Fibroblast of mammary gland (primary cell): Measurements from ENCODE around the gene ATP11A.
A peak's percentile ranks its signal among the peaks of the same experiment; 100 is the strongest.

Source experiments
- DNase-seq: peaks from one replicate; pipeline ENCODE4 v3.0.0-alpha.2; 2010; ENCODE audit warnings: low read depth
- H3K4me3 ChIP-seq: 2 replicates; pipeline ENCODE4 v1.5.1; 2011; ENCODE audit warnings: low read depth, mild to moderate bottlenecking, low read length, moderate library complexity; ENCODE audit not compliant: control insufficient read depth
- TF ChIP-seq, protein P1 (sequence below): conservative IDR thresholded peaks from 2 replicates; pipeline ENCODE4 v1.5.1; 2011; ENCODE audit warnings: low read depth, low read length, inconsistent platforms; ENCODE audit not compliant: control insufficient read depth, insufficient read depth

ATP11A gene

DNA sequence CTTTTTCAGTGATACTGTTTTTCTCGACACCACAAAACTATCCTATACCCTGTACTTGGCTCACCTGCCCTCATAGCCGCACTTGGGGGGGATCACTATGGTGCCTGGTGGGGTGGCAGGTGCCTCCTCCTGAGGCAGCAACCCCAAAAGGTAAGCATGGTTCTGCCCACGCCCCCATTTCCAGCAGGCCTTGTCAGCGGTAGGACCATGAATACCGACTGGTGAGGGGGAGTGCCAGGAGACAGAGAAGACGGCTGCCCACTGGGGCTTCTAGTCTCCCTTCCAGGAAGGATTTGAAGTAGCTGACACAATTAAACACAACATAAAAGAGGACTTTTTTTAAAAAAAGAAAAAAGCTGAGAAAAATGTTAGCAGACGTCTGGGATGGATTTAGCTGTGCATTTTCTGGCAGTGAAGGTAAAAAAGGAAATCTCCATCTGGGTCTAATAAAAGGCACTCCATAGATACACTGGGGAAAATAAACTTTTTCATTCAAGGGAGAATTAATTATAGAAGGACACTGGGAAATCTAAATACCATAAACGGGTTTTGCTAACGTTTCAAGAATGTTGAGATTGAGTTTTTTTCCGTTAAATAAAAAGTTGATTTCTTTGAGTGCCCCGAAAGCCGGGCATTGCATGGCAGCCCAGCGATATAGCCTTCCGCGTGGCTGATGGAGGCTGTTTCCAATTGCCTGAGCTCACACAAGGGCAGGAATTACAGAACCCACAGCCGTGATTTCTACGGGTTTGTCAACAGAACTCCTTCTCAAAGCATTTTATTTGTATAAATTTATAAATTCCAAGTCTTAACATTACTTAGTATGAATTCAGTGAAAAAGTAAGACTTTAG, 45.1 kb downstream of the ATP11A start:
- no peak overlapping the region for H3K4me3 ChIP-seq
- TF ChIP-seq, protein P1, sequence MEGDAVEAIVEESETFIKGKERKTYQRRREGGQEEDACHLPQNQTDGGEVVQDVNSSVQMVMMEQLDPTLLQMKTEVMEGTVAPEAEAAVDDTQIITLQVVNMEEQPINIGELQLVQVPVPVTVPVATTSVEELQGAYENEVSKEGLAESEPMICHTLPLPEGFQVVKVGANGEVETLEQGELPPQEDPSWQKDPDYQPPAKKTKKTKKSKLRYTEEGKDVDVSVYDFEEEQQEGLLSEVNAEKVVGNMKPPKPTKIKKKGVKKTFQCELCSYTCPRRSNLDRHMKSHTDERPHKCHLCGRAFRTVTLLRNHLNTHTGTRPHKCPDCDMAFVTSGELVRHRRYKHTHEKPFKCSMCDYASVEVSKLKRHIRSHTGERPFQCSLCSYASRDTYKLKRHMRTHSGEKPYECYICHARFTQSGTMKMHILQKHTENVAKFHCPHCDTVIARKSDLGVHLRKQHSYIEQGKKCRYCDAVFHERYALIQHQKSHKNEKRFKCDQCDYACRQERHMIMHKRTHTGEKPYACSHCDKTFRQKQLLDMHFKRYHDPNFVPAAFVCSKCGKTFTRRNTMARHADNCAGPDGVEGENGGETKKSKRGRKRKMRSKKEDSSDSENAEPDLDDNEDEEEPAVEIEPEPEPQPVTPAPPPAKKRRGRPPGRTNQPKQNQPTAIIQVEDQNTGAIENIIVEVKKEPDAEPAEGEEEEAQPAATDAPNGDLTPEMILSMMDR, result no peak
- no peak for DNase-seq

DNA sequence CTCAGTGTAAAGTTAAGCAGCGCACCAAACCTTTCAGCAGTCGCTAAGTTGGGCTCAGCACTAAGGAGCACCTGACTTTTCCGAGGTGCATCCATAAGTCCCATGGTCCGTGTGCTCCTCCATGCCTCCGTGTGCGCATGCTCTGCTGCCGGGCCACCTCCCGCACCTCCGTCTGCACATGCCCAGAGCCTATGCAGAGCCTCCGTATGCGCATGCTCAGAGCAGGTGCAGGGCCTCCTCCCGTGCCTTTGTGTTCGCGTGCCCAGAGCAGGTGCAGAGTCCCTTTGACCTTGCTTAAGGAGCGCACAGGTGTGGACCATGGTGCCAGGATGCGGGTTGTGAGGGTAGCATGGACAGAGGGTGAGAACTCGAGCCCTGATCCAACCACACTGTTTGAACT, 46.0 kb downstream of the ATP11A start:
- H3K4me3 ChIP-seq, result no peak overlapping the region
- TF ChIP-seq, protein P1, result no peak

DNA sequence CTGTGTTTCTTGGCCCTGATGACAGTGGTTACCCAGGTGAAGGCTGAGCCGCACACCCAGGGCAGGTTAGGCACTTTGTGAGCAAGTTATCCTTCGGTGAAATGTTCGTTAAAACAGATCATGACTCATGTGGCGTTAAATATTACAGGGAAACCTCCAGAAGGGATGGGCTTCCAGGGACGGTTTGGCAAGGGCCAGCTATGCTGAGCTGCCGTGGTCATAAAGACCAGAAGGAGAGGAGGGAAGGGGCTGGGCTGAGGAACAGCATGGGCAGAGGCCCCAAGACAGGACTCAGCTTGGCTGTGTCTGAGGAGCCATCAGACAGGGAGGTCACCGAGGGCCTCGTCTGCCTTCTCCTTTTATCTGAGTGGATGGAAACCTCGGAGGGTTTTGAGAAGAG, 47.5 kb downstream of the ATP11A start:
- TF ChIP-seq, protein P1, result no peak
- no peak overlapping the region for H3K4me3 ChIP-seq
- DNase-seq, result no peak

More for the DNA sequence above, 46.0 kb downstream of the ATP11A start:
- DNase-seq, result no peak

DNA sequence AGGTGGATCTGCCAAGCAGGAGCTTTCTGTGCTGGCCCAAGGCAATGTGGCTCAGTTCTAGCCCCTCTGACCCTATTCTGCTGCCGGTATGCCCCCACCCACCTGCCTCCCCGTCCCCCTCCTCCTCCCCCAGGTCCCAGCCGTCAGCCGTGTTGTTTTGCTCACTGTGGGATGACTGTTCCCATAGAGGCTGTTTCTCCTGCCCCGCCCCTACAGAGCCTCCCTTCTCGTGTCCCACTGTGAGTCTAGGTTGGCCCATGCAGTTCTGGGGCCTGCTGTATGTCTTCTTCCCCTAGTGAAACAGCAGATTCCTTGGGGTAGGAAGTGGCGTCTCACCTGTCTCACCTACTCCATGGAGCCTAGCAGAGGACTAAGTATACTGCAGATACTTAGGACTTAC, 48.8 kb downstream of the ATP11A start:
- TF ChIP-seq, protein P1, result no peak
- no peak for DNase-seq
- H3K4me3 ChIP-seq, result no peak overlapping the region

DNA sequence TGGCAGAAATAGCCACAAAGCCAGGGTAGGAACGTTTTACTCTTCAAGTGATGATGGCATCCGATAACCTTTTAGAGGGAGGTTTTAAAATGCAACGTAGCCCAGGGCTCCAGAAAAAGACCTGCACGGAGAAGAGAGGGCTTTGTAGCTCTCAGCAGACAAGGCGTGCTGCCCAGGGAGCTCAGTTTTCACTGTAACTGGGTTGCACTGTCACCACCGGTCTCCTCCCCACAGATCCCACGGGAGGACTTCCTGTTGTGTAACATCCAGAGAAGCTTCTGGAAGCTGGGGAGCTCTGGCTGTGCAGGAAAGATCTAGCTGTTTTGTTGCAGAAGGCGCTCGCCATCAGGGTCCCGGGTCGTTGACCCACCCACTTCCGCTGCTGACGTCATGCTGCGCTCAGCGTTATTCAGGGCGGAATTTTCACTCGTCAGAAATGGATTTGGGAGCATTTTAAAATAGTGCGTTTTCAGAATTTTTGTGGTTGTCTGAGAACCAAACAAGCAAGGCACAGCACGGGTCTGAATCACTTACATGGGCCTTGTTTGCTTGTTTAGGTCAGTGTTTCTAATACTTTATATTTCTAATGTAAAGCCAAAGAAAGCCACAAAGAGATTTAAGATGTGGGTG, 50.8 kb downstream of the ATP11A start:
- TF ChIP-seq, protein P1, result no peak
- DNase-seq, result peak; percentile 80
- H3K4me3 ChIP-seq, result peak overlapping the region; percentile 17

DNA sequence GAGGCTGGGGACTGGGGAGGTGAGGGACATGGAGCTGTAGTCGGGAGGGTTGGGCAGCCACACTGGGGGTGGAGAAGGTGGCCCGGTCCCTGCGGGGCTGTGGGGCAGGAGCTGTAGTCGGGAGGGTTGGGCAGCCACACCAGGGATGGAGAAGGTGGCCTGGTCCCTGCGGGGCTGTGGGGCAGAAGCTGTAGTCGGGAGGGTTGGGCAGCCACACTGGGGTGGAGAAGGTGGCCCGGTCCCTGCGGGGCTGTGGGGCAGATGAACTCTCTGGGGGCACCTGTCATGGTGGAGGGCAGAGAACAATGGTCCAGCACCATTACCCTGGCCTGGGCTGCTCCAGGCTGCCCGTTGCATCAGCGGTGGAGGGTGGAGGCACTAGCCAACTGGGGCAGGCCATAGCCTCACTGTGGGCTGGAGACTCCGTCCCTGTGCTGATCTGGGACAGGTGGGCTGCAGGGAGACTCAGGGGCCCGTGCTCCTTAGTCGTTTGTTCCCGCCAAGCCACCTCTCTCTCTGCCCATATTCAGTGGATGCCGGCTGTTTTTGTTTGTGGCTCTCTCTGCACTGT, 51.4 kb downstream of the ATP11A start:
- TF ChIP-seq, protein P1, result no peak
- H3K4me3 ChIP-seq, result peak overlapping the region; percentile 17
- DNase-seq, result no peak
